Lung (tissue), 12 donors: Measurements from ENCODE around the gene REEP1. TPM values are rescaled to one million over a fixed set of nuclear protein-coding genes. Genes with fewer than 3 reads are reported as not detected.

ENCODE experiments used
- ATAC-seq: fragments of 200-7000 bp; cut with Tn5 transposase; one replicate; pipeline ENCODE4 v1.9.1; 2020; ENCODE audit warnings: moderate number of reproducible peaks; ENCODE audit not compliant: insufficient read depth, low FRiP score
- DNase-seq, 3 donors: peaks; one replicate each; pipeline ENCODE4 v3.0.0-alpha.2; 2013 to 2017
- H3K27ac ChIP-seq, 2 donors: one replicate each; pipeline ENCODE4 v1.5.1; 2013; ENCODE audit warnings: mild to moderate bottlenecking in 2 of 2, moderate library complexity in 2 of 2, control low read depth in 1 of 2, inconsistent platforms in 1 of 2, low read depth in 1 of 2, low read length in 1 of 2
- H3K27me3 ChIP-seq, 3 donors: one replicate each; pipeline ENCODE4 v1.5.1; 2013; ENCODE audit warnings: low read length in 2 of 3; ENCODE audit not compliant: control insufficient read depth in 3 of 3, insufficient read depth in 3 of 3
- H3K36me3 ChIP-seq, 4 donors: one replicate each; pipeline ENCODE4 v1.5.1; 2013; ENCODE audit warnings: low read length in 4 of 4, mild to moderate bottlenecking in 1 of 4, moderate library complexity in 1 of 4; ENCODE audit not compliant: control insufficient read depth in 4 of 4, insufficient read depth in 4 of 4
- H3K4me1 ChIP-seq, 5 donors: one replicate each; pipeline ENCODE4 v1.5.1; 2013; ENCODE audit warnings: low read length in 5 of 5, mild to moderate bottlenecking in 2 of 5, moderate library complexity in 1 of 5; ENCODE audit not compliant: control insufficient read depth in 5 of 5, insufficient read depth in 5 of 5
- H3K4me3 ChIP-seq: one replicate; pipeline ENCODE4 v1.5.1; 2013; ENCODE audit warnings: mild to moderate bottlenecking, control low read depth, moderate library complexity
- H3K9ac ChIP-seq, 2 donors: one replicate each; pipeline ENCODE4 v1.5.1; 2013; ENCODE audit warnings: low read length in 2 of 2, control low read depth in 1 of 2; ENCODE audit not compliant: insufficient read depth in 1 of 2
- H3K9me3 ChIP-seq, 4 donors: one replicate each; pipeline ENCODE4 v1.5.1; 2013; ENCODE audit warnings: low read length in 3 of 4, mild to moderate bottlenecking in 1 of 4, moderate library complexity in 1 of 4; ENCODE audit not compliant: control insufficient read depth in 4 of 4, insufficient read depth in 3 of 4
- WGBS, 2 donors: extraction: QIAGEN DNeasy Blood & Tissue Kit; methylation state at CpG; one replicate each; pipeline ENCODE4 v1.1.7; 2013; 5-methylcytosine and 5-hydroxymethylcytosine counted together
- polyA plus RNA-seq, 2 donors: library from polyadenylated mRNA; stranded (reverse); fragments of 200-250 nt; gene quantifications; one replicate each; pipeline ENCODE4 v1.2.1, GENCODE V29; 2013
- total RNA-seq, 2 donors: library from RNA; depleted of rRNA in 1 of 2; stranded (reverse); fragments of >200 nt in 1 of 2; gene quantifications; one replicate each; pipeline ENCODE4 v1.2.1, GENCODE V29; 2014 to 2021
- TF ChIP-seq, protein P1 (sequence below): IDR thresholded peaks from 2 replicates; pipeline ENCODE4 v1.5.1; 2012; ENCODE audit warnings: mild to moderate bottlenecking; ENCODE audit errors: control extremely low read depth, extremely low read depth
- donor health status: control.
- donor health status: control.
- donor health status: Bipolar disorder and iron deficiency.
- donor health status: healthy.
- donor health status: DM: yes; HTN: yes; CAD: no.

The REEP1 gene
- total and polyA plus RNA-seq, 4 donors, result 2.4 to 19.7 (median 5.4) TPM

DNA sequence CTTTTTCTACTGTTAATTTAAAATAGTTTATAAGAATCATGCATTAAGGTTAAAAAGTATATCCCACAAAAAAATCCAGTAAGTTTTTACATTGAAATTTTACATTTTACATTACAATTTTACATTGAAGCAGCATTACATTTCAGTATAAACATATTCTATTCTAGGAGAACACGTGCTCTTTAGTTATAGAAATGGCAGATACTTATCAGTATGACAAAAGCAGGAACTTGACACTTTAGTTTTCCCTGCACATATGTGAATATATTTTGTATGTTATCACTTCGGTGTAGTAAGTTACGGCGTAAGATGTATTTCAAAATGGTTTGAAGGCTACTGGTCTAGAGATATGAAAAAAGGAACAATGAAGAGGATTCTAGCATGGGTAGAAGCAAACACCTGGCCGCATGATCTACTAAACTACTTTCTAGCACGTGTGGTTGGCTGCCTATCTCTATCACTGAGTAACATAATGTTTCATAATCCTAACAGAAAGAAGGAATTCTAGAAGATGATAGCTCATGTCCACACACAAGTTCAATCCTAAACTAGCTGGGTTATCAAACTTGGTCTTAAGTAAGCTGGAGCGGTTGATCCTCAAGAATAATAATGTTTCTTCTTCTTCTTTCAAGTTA, 147.5 kb downstream of the REEP1 start:
- H3K4me3 ChIP-seq, result no peak overlapping the region
- no peaks in the 10 kb centered on the region for H3K9me3 ChIP-seq
- H3K4me1 ChIP-seq, result peaks cover 5 to 45% (median 11%) of the 10 kb centered on the region in 5 donors
- H3K36me3 ChIP-seq, result peaks cover 0 to 8% (median 3%) of the 10 kb centered on the region in 4 donors
- no peak overlapping the region for H3K9ac ChIP-seq
- TF ChIP-seq, protein P1, sequence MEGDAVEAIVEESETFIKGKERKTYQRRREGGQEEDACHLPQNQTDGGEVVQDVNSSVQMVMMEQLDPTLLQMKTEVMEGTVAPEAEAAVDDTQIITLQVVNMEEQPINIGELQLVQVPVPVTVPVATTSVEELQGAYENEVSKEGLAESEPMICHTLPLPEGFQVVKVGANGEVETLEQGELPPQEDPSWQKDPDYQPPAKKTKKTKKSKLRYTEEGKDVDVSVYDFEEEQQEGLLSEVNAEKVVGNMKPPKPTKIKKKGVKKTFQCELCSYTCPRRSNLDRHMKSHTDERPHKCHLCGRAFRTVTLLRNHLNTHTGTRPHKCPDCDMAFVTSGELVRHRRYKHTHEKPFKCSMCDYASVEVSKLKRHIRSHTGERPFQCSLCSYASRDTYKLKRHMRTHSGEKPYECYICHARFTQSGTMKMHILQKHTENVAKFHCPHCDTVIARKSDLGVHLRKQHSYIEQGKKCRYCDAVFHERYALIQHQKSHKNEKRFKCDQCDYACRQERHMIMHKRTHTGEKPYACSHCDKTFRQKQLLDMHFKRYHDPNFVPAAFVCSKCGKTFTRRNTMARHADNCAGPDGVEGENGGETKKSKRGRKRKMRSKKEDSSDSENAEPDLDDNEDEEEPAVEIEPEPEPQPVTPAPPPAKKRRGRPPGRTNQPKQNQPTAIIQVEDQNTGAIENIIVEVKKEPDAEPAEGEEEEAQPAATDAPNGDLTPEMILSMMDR, result no peak
- H3K27me3 ChIP-seq, result no peaks in the 10 kb centered on the region
- WGBS, 2 donors, result 54 to 71% methylated on average over 7 of the region's 7 CpGs
- H3K27ac ChIP-seq, result no peak overlapping the region
- ATAC-seq, result no peak
- DNase-seq, result no peak

DNA sequence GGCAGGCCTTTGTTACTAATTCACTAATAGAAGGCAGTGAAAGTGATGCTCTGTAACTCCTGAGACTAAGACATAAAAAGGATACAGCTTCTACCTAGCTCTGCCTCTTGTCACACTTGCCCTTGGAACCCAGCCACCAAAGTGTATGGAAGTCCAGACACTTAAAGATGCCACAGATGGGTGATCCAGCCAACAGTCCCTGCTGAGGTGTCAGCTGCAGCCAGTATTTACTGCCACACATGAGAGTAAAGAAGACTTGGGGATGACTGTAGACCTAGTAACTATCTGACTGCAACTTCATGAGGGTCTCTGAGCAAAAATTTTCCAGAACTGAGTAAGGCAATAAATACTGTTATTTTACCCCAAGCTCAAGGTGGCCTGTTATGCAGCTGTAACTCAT, 151.0 kb downstream of the REEP1 start:
- ATAC-seq, result no peak
- H3K4me3 ChIP-seq, result no peak overlapping the region
- H3K36me3 ChIP-seq, result peaks cover 0 to 8% (median 2%) of the 10 kb centered on the region in 4 donors
- no peak overlapping the region for H3K9ac ChIP-seq
- no peak overlapping the region for H3K27ac ChIP-seq
- no peak for DNase-seq
- no peaks in the 10 kb centered on the region for H3K27me3 ChIP-seq
- TF ChIP-seq, protein P1, result no peak
- H3K4me1 ChIP-seq, result peaks cover 0 to 41% (median 3%) of the 10 kb centered on the region in 5 donors
- no peaks in the 10 kb centered on the region for H3K9me3 ChIP-seq

DNA sequence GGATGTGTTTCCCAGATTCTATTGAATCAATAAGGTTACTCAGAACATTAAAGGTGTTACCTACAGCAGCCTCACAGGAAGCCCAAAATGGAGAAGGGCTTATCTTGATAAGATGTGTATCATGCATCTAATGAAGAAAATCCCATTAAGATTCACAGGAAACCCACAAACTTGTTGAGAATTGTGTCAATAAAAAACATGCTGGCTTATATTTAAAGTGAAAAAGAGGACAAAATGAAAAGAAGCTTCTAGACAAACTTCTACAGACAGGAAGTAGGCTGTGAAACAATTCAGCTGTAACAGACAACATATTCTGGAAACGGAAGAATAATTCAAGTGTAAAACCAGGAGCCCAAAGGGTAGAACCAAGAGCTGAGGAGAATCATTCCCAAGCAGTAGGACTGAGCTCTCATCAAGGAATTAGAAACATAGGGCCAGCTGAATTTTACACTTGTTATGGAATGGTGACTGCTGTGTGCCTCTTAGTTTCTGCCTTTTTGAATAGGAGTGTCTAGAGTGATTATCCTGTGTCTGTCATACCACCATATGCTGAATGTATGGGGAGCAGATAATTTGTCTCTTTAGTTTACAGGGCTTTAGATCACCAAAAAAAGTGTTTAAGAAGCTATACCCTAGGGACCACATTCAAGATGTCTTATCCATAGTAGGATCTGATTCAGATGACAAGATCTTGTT, 151.8 kb downstream of the REEP1 start:
- Histone ChIP-seq H3K4me1 (peaks cover 0 to 41% (median 3%) of the 10 kb centered on the region in 5 donors), H3K36me3 (peaks cover 0 to 8% (median 4%) of the 10 kb centered on the region in 4 donors), H3K4me3 (no peak overlapping the region), H3K27me3 (no peaks in the 10 kb centered on the region), H3K9me3 (no peaks in the 10 kb centered on the region), H3K9ac (no peak overlapping the region), H3K27ac (peak overlapping the region in 1 of 2 donors; percentile 50)
- WGBS, 2 donors, result 29 to 36% methylated on average over 1 of the region's 1 CpG
- DNase-seq (no peak), ATAC-seq (no peak)
- TF ChIP-seq, protein P1, result no peak
